WI38 (cell line): ENCODE data around the gene TCF7L2.

Experiments
- H3K4me3 ChIP-seq: 2 replicates; pipeline ENCODE4 v1.5.1; 2011; ENCODE audit warnings: low read depth, mild to moderate bottlenecking, control low read depth, low read length
- CTCF ChIP-seq: IDR thresholded peaks from 2 replicates; pipeline ENCODE4 v1.5.1; 2012; ENCODE audit warnings: low read depth, mild to moderate bottlenecking, control low read depth, low read length

Gene TCF7L2

GRCh38 chr10:113017376-113017775, 67.3 kb downstream of the TCF7L2 start:
- H3K4me3 ChIP-seq, result no peak overlapping the region
- TF ChIP-seq CTCF, result no peak

GRCh38 chr10:113018034-113018433, 68.0 kb downstream of the TCF7L2 start:
- H3K4me3 ChIP-seq, result no peak overlapping the region
- TF ChIP-seq CTCF, result no peak

GRCh38 chr10:113019096-113019495, 69.0 kb downstream of the TCF7L2 start:
- no peak for TF ChIP-seq CTCF
- no peak overlapping the region for H3K4me3 ChIP-seq

- TF ChIP-seq CTCF, result no peak
- no peak overlapping the region for H3K4me3 ChIP-seq
Observed at GRCh38 chr10:113019692-113020474, 69.8 kb downstream of the TCF7L2 start.

GRCh38 chr10:113020475-113020753, 70.4 kb downstream of the TCF7L2 start:
- TF ChIP-seq CTCF, result no peak
- no peak overlapping the region for H3K4me3 ChIP-seq

- TF ChIP-seq CTCF, result no peak
Observed at GRCh38 chr10:113020838-113021237, 70.8 kb downstream of the TCF7L2 start.

GRCh38 chr10:113021268-113022040, 71.4 kb downstream of the TCF7L2 start:
- TF ChIP-seq CTCF, result no peak
- no peak overlapping the region for H3K4me3 ChIP-seq

More at GRCh38 chr10:113020838-113021237, 70.8 kb downstream of the TCF7L2 start:
- H3K4me3 ChIP-seq, result no peak overlapping the region
